B cell (primary cell): ENCODE data around the gene PALM. TPM values are rescaled to one million over a fixed set of nuclear protein-coding genes. Genes with fewer than 3 reads are reported as not detected.

Experiments used
- ATAC-seq: fragments of 200-7000 bp; cut with Tn5 transposase; one replicate; pipeline ENCODE4 v1.10.0; 2021; ENCODE audit warnings: low read depth, mild to moderate bottlenecking, moderate number of reproducible peaks, moderate library complexity
- CTCF ChIA-PET: fragments of 350-600 bp; sonication (Branson Sonifier 250); formaldehyde crosslinking; loops from one replicate; lab custom pipeline; 2021; ENCODE audit warnings: antibody characterized with exemption, inconsistent platforms; lab: Charles Lee
- POLR2A ChIA-PET: fragments of 350-600 bp; sonication (Branson Sonifier 250); formaldehyde crosslinking; loops from one replicate; lab custom pipeline; 2021; ENCODE audit warnings: antibody characterized with exemption; lab: Charles Lee
- DNase-seq: peaks from one replicate; pipeline ENCODE4 v3.0.0; 2013
- H2AFZ ChIP-seq: 2 replicates; pipeline ENCODE4 v1.6.1; 2012; ENCODE audit warnings: mild to moderate bottlenecking, low read depth, low read length; ENCODE audit not compliant: insufficient read depth, poor library complexity, severe bottlenecking
- H3K27ac ChIP-seq, 2 donors: 1 replicate in 1 of 2; 2 replicates in 1 of 2; pipeline ENCODE4 v1.5.1; 2012 to 2013; ENCODE audit warnings: low read length in 2 of 2, mild to moderate bottlenecking in 2 of 2, moderate library complexity in 1 of 2
- H3K27me3 ChIP-seq, 4 experiments: fragments of 200-600 bp in 1 of 4; sonication (generic) in 1 of 4; replicated peaks in 1 of 4; 1 replicate in 2 of 4; 2 replicates in 2 of 4; pipeline versions ENCODE4 v1.6.1 to v1.7.0; 2013 to 2016; ENCODE audit warnings: low read length in 3 of 4, mild to moderate bottlenecking in 2 of 4, mixed read lengths in 1 of 4, moderate library complexity in 1 of 4; ENCODE audit not compliant: insufficient read depth in 4 of 4, control insufficient read depth in 3 of 4; ENCODE audit errors: control extremely low read depth in 1 of 4
- H3K36me3 ChIP-seq, 2 experiments: replicated peaks in 1 of 2; 1 replicate in 1 of 2; 2 replicates in 1 of 2; pipeline versions ENCODE4 v1.6.1 to v1.7.1; 2013; ENCODE audit warnings: low read length in 1 of 2; ENCODE audit not compliant: insufficient read depth in 2 of 2, control insufficient read depth in 1 of 2; ENCODE audit errors: control extremely low read depth in 1 of 2, extremely low read depth in 1 of 2
- H3K4me1 ChIP-seq, 2 donors: fragments of 200-600 bp in 1 of 2; sonication (generic) in 1 of 2; 1 replicate in 1 of 2; 2 replicates in 1 of 2; pipeline versions ENCODE4 v1.5.1 to v1.6.1; 2013 to 2017; ENCODE audit warnings: low read length in 2 of 2; ENCODE audit not compliant: control insufficient read depth in 2 of 2, insufficient read depth in 2 of 2
- H3K4me2 ChIP-seq: replicated peaks from 2 replicates; pipeline ENCODE3; 2012; ENCODE audit warnings: mild to moderate bottlenecking, low read depth, low read length; ENCODE audit not compliant: poor library complexity, severe bottlenecking
- H3K4me3 ChIP-seq, 5 experiments: fragments of 200-600 bp in 1 of 5; sonication (generic) in 1 of 5; 1 replicate in 3 of 5; 2 replicates in 2 of 5; pipeline versions ENCODE4 v1.5.1 to v1.7.0; 2011 to 2016; ENCODE audit warnings: low read length in 4 of 5, mild to moderate bottlenecking in 4 of 5, low read depth in 2 of 5, control low read depth in 1 of 5, moderate library complexity in 1 of 5; ENCODE audit not compliant: insufficient read depth in 1 of 5; ENCODE audit errors: control extremely low read depth in 1 of 5, extremely low read depth in 1 of 5
- H3K79me2 ChIP-seq: fragments of 200-600 bp; sonication (generic); one replicate; pipeline ENCODE4 v1.6.0; 2016; ENCODE audit warnings: low read length; ENCODE audit not compliant: control insufficient read depth, insufficient read depth
- H3K9ac ChIP-seq: fragments of 200-600 bp; sonication (generic); 2 replicates; pipeline ENCODE4 v1.6.1; 2017; ENCODE audit warnings: mild to moderate bottlenecking, low read length, moderate library complexity
- H3K9me3 ChIP-seq, 3 donors: one replicate each; pipeline versions ENCODE4 v1.6.1 to v1.7.1; 2013; ENCODE audit warnings: low read length in 2 of 3; ENCODE audit not compliant: control insufficient read depth in 2 of 3, insufficient read depth in 1 of 3; ENCODE audit errors: control extremely low read depth in 1 of 3
- H4K20me1 ChIP-seq: 2 replicates; pipeline ENCODE4 v1.6.0; 2012; ENCODE audit warnings: mild to moderate bottlenecking, low read length; ENCODE audit not compliant: insufficient read depth, control insufficient read depth, poor library complexity, severe bottlenecking
- H3K27ac Mint-ChIP-seq: one replicate; pipeline ENCODE4 v1.8.0; 2021; ENCODE audit warnings: mixed read lengths
- H3K27me3 Mint-ChIP-seq: one replicate; pipeline ENCODE4 v1.8.0; 2021; ENCODE audit warnings: mixed read lengths
- H3K4me1 Mint-ChIP-seq: one replicate; pipeline ENCODE4 v1.8.0; 2021; ENCODE audit warnings: mixed read lengths
- H3K4me3 Mint-ChIP-seq: one replicate; pipeline ENCODE4 v1.8.0; 2021; ENCODE audit warnings: mixed read lengths
- H3K9me3 Mint-ChIP-seq: one replicate; pipeline ENCODE4 v1.8.0; 2022; ENCODE audit warnings: mixed read lengths; ENCODE audit not compliant: insufficient read depth
- EZH2 ChIP-seq: IDR thresholded peaks from 2 replicates; pipeline ENCODE4 v1.6.1; 2012; ENCODE audit warnings: borderline replicate concordance, low read depth, mild to moderate bottlenecking, moderate library complexity, low read length; ENCODE audit not compliant: insufficient read depth, poor library complexity, severe bottlenecking
- WGBS: methylation state at CpG from one replicate; pipeline ENCODE4 v1.1.5; 2013; ENCODE audit warnings: missing lambda C conversion rate; ENCODE audit not compliant: insufficient coverage; 5-methylcytosine and 5-hydroxymethylcytosine counted together
- intact Hi-C: fragments of 100-400 bp; cut with micrococcal nuclease; formaldehyde crosslinking; loops from one replicate; pipeline ENCODE4 v1.10.0; 2022
- polyA plus RNA-seq: library from polyadenylated mRNA; depleted of rRNA; stranded (reverse); fragments of >200 nt; gene quantifications from 2 replicates; pipeline ENCODE4 v1.2.3, GENCODE V29; 2012
- total RNA-seq, 2 donors: library from RNA; stranded (reverse); fragments of 120-200 nt in 1 of 2; gene quantifications; 1 replicate in 1 of 2; 2 replicates in 1 of 2; pipeline versions ENCODE4 v1.2.3 to v1.2.4, GENCODE V29; 2013 to 2022
- TF ChIP-seq, protein P1 (sequence below): fragments of 200-600 bp; IDR thresholded peaks from one replicate; pipeline ENCODE4 v1.8.0; 2022; ENCODE audit warnings: antibody characterized with exemption, mild to moderate bottlenecking

Gene PALM
- total and polyA plus RNA-seq, 2 donors (not counting 1 experiment from before 2014, with no cell fraction given) = 0.15 TPM; not detected in 1

DNA sequence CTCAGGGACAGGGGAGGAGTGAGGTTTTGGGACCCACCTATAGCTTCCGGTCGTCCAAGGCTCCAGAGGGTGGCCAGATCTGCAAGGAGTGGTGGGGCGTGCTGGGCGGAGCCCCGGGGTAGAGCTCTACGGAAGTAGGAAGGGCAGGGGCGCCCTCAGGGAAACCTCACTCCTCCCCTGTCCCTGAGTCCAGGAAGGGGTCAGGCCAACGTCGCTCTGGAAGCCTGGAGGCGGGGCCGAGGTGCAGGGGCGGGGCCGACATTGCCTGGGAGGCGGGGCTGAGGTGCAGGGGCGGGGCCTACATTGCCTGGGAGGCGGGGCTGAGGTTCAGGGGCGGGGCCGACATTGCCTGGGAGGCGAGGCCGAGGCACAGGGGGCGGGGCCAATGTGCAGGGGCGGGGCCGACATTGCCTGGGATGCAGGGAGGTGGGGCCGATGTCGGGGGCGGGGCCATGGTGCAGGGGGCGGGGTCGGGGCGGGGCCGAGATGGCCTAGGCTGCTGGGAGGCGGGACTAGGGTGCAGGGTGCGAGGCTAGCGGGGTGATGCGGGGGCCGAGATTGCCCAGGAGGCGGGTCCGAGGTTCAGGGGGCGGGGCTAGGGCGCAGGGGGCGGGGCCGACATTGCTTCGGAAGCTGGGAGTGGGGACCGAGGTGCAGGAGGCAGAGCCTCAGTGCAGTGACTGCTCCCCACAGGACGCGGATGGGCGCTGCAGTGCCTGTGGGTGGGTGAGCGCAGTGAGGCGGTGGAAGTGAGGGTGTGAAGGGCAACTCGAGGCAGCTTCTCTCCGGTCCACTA is 4.9 kb upstream of the PALM start:
- H4K20me1 ChIP-seq = no peaks in the 10 kb centered on the region
- peaks cover 10% of the 10 kb centered on the region in 2 donors for H3K4me1 ChIP-seq
- peaks cover 12% of the 10 kb centered on the region for H3K4me1 Mint-ChIP-seq
- no peaks in the 10 kb centered on the region for H3K79me2 ChIP-seq
- H3K27me3 ChIP-seq = peaks cover 0 to 37% (median 6%) of the 10 kb centered on the region in 4 experiments
- H3K27ac Mint-ChIP-seq = no peak overlapping the region
- DNase-seq (peak; percentile 60), ATAC-seq (peak; percentile 74)
- H3K27ac ChIP-seq = no peak overlapping the region
- 4% methylated on average over 32 of the region's 50 CpGs for WGBS
- intact Hi-C loops = no loop called here
- no peak overlapping the region for H3K4me3 Mint-ChIP-seq
- peaks cover 0 to 39% (median 2%) of the 10 kb centered on the region in 3 donors for H3K9me3 ChIP-seq
- H2AFZ ChIP-seq = no peak overlapping the region
- no peak for TF ChIP-seq EZH2
- TF ChIP-seq, protein P1, sequence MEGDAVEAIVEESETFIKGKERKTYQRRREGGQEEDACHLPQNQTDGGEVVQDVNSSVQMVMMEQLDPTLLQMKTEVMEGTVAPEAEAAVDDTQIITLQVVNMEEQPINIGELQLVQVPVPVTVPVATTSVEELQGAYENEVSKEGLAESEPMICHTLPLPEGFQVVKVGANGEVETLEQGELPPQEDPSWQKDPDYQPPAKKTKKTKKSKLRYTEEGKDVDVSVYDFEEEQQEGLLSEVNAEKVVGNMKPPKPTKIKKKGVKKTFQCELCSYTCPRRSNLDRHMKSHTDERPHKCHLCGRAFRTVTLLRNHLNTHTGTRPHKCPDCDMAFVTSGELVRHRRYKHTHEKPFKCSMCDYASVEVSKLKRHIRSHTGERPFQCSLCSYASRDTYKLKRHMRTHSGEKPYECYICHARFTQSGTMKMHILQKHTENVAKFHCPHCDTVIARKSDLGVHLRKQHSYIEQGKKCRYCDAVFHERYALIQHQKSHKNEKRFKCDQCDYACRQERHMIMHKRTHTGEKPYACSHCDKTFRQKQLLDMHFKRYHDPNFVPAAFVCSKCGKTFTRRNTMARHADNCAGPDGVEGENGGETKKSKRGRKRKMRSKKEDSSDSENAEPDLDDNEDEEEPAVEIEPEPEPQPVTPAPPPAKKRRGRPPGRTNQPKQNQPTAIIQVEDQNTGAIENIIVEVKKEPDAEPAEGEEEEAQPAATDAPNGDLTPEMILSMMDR = no peak
- H3K36me3 ChIP-seq = no peaks in the 10 kb centered on the region
- peak overlapping the region; percentile 42 for H3K4me2 ChIP-seq
- ChIA-PET POLR2A (no interaction called here), CTCF (interaction anchor here (1.6 kb wide), 1 partner anchor 30 kb away, joined by 4 read pairs; no protein-coding TSS in a partner anchor)
- peaks cover 1% of the 10 kb centered on the region for H3K9me3 Mint-ChIP-seq
- peaks cover 22% of the 10 kb centered on the region for H3K27me3 Mint-ChIP-seq
- no peak overlapping the region for H3K9ac ChIP-seq
- no peak overlapping the region for H3K4me3 ChIP-seq

DNA sequence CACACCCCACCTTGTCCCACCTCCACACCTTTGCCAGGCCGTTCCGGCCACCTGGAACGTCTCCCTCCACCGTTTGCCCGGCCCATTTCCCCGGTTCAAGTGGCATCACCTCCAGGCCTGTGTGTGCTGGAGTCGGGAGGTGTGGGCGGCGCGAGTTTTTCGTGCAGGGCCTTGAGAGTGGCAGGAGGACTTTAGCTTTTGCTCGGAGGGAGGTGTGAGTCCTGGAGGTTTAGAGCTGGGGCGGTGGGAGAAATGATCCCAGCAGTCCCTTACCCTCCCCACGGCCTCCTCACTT is 4.3 kb upstream of the PALM start:
- H2AFZ ChIP-seq = no peak overlapping the region

More for the DNA sequence above, 4.3 kb upstream of the PALM start:
- Histone ChIP-seq H3K27ac (no peak overlapping the region), H4K20me1 (no peaks in the 10 kb centered on the region), H3K36me3 (no peaks in the 10 kb centered on the region), H3K9ac (no peak overlapping the region), H3K4me3 (no peak overlapping the region), H3K4me2 (peak overlapping the region; percentile 42), H3K4me1 (peaks cover 10% of the 10 kb centered on the region in 2 donors), H3K9me3 (peaks cover 0 to 35% (median 2%) of the 10 kb centered on the region in 3 donors), H3K79me2 (no peaks in the 10 kb centered on the region), H3K27me3 (peaks cover 0 to 33% (median 6%) of the 10 kb centered on the region in 4 experiments)
- H3K27me3 Mint-ChIP-seq = peaks cover 22% of the 10 kb centered on the region
- H3K9me3 Mint-ChIP-seq = peaks cover 1% of the 10 kb centered on the region
- DNase-seq (no peak), ATAC-seq (no peak)
- no peak overlapping the region for H3K27ac Mint-ChIP-seq
- ChIA-PET POLR2A (no interaction called here), CTCF (interaction anchor here (1.6 kb wide), 1 partner anchor 30 kb away, joined by 4 read pairs; no protein-coding TSS in a partner anchor)
- 0% methylated on average over 6 of the region's 14 CpGs for WGBS
- peaks cover 12% of the 10 kb centered on the region for H3K4me1 Mint-ChIP-seq
- intact Hi-C loops = no loop called here
- TF ChIP-seq, protein P1 = no peak
- TF ChIP-seq EZH2 = no peak
- no peak overlapping the region for H3K4me3 Mint-ChIP-seq
